Skeletal muscle satellite cell (primary cell): ENCODE measurements around the gene EXOC3L4.

Experiments
- H3K27me3 ChIP-seq: 2 replicates; pipeline ENCODE4 v1.7.0; 2013; ENCODE audit warnings: low read length; ENCODE audit not compliant: control insufficient read depth, insufficient read depth
- H3K36me3 ChIP-seq: 2 replicates; pipeline ENCODE4 v1.7.0; 2013; ENCODE audit warnings: mild to moderate bottlenecking, control low read depth, low read length; ENCODE audit not compliant: insufficient read depth
- H3K4me1 ChIP-seq: 2 replicates; pipeline ENCODE4 v1.7.0; 2013; ENCODE audit warnings: low read length; ENCODE audit not compliant: control insufficient read depth, insufficient read depth
- H3K4me2 ChIP-seq: 2 replicates; pipeline ENCODE4 v1.7.0; 2013; ENCODE audit warnings: mild to moderate bottlenecking, low read length
- H3K4me3 ChIP-seq: 2 replicates; pipeline ENCODE4 v1.7.0; 2013; ENCODE audit warnings: low read length
- H3K9ac ChIP-seq: 2 replicates; pipeline ENCODE4 v1.7.0; 2013; ENCODE audit warnings: mild to moderate bottlenecking, low read depth, low read length, moderate library complexity
- H3K9me3 ChIP-seq: replicated peaks from 2 replicates; pipeline ENCODE4 v1.7.0; 2013; ENCODE audit warnings: mild to moderate bottlenecking, control low read depth, low read length

EXOC3L4 gene

GRCh38 chr14:103127861-103128598, 33.5 kb downstream of the EXOC3L4 start:
- Histone ChIP-seq H3K9ac (no peak overlapping the region), H3K36me3 (no peaks in the 10 kb centered on the region), H3K27me3 (peaks cover 47% of the 10 kb centered on the region), H3K4me1 (peaks cover 41% of the 10 kb centered on the region), H3K4me2 (peak overlapping the region; percentile 18), H3K9me3 (no peaks in the 10 kb centered on the region), H3K4me3 (no peak overlapping the region)

GRCh38 chr14:103128631-103129300, 34.2 kb downstream of the EXOC3L4 start:
- Histone ChIP-seq H3K4me1 (peaks cover 35% of the 10 kb centered on the region), H3K9ac (no peak overlapping the region), H3K9me3 (no peaks in the 10 kb centered on the region), H3K36me3 (no peaks in the 10 kb centered on the region), H3K4me2 (peak overlapping the region; percentile 18), H3K27me3 (peaks cover 45% of the 10 kb centered on the region), H3K4me3 (no peak overlapping the region)

GRCh38 chr14:103129301-103130016, 34.9 kb downstream of the EXOC3L4 start:
- Histone ChIP-seq H3K9me3 (no peaks in the 10 kb centered on the region), H3K36me3 (no peaks in the 10 kb centered on the region), H3K9ac (no peak overlapping the region), H3K4me2 (no peak overlapping the region), H3K27me3 (peaks cover 38% of the 10 kb centered on the region), H3K4me1 (peaks cover 29% of the 10 kb centered on the region), H3K4me3 (no peak overlapping the region)

GRCh38 chr14:103130017-103130764, 35.7 kb downstream of the EXOC3L4 start:
- H3K4me2 ChIP-seq, result peak overlapping the region; percentile 62
- H3K9me3 ChIP-seq, result no peaks in the 10 kb centered on the region
- peak overlapping the region; percentile 27 for H3K9ac ChIP-seq
- no peaks in the 10 kb centered on the region for H3K36me3 ChIP-seq
- H3K4me1 ChIP-seq, result peaks cover 29% of the 10 kb centered on the region
- peaks cover 30% of the 10 kb centered on the region for H3K27me3 ChIP-seq
- no peak overlapping the region for H3K4me3 ChIP-seq

GRCh38 chr14:103130965-103131364, 36.4 kb downstream of the EXOC3L4 start:
- H3K9ac ChIP-seq, result peak overlapping the region; percentile 27
- peaks cover 29% of the 10 kb centered on the region for H3K4me1 ChIP-seq
- no peak overlapping the region for H3K4me3 ChIP-seq
- peak overlapping the region; percentile 62 for H3K4me2 ChIP-seq
- H3K27me3 ChIP-seq, result peaks cover 23% of the 10 kb centered on the region
- no peaks in the 10 kb centered on the region for H3K36me3 ChIP-seq
- no peaks in the 10 kb centered on the region for H3K9me3 ChIP-seq

GRCh38 chr14:103131580-103131979, 37.1 kb downstream of the EXOC3L4 start:
- Histone ChIP-seq H3K4me2 (no peak overlapping the region), H3K9ac (no peak overlapping the region), H3K27me3 (peaks cover 18% of the 10 kb centered on the region), H3K9me3 (no peaks in the 10 kb centered on the region), H3K4me1 (peaks cover 31% of the 10 kb centered on the region), H3K4me3 (no peak overlapping the region), H3K36me3 (no peaks in the 10 kb centered on the region)

DNA sequence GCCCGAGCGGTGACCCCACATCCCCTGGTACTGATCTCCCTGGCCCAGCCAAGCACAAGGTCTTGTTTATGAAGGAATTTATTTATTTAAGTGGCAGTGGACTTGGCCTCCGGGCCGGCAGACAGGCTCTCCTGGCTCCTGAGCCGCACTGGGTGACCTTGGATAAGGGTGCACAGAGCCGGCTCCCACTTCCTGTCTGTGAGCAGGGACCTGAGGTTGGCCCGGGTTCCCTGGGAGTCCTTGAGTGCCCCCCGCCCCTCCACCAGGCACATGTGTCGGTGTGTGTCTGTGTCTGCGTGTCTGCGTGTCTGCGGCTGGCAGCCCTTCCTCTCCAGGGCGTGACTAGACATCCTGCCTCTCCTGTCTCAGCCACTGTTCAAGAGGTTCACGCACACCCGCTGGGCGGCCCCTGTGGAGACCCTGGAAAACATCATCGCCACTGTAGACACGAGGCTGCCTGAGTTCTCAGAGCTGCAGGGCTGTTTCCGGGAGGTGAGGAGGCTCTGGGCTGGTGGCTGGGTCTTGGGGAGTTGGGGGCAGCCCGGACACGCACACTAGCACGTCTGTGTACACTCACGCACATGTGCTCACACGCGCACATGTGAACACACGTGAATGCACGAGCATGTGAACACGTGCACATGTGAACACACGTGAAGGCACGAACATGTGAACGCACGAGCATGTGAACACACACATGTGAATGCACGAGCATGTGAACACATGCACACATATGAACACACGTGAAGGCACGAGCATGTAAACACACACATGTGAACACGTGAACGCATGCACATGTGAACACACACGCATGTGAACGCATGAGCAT, 38.1 kb downstream of the EXOC3L4 start:
- Histone ChIP-seq H3K27me3 (peaks cover 13% of the 10 kb centered on the region), H3K4me3 (no peak overlapping the region), H3K36me3 (no peaks in the 10 kb centered on the region), H3K4me1 (peaks cover 34% of the 10 kb centered on the region), H3K9ac (no peak overlapping the region), H3K9me3 (no peaks in the 10 kb centered on the region), H3K4me2 (no peak overlapping the region)

GRCh38 chr14:103133210-103134140, 39.0 kb downstream of the EXOC3L4 start:
- H3K9me3 ChIP-seq, result no peaks in the 10 kb centered on the region
- no peak overlapping the region for H3K4me2 ChIP-seq
- H3K9ac ChIP-seq, result no peak overlapping the region
- peaks cover 31% of the 10 kb centered on the region for H3K4me1 ChIP-seq
- H3K27me3 ChIP-seq, result peaks cover 13% of the 10 kb centered on the region
- H3K36me3 ChIP-seq, result no peaks in the 10 kb centered on the region
- no peak overlapping the region for H3K4me3 ChIP-seq

DNA sequence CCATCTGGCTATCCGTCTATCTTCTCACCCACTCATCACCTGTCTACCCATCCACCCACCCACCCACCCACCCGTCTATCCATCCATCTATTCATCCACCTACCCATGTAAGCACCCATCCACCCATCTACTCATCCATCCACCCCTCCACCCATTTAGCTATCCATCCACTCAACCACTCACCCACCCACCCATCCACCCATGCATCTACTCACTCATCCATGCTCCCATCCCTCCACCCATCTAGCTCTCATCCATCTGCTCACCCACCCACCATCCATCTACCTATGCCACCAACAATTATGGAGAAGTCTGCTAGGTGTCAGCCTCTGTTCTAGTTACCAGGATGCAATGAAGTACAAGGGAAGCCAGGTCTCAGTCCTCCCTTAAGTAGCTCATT, 39.9 kb downstream of the EXOC3L4 start:
- Histone ChIP-seq H3K4me3 (no peak overlapping the region), H3K9ac (no peak overlapping the region), H3K36me3 (no peaks in the 10 kb centered on the region), H3K27me3 (peaks cover 18% of the 10 kb centered on the region), H3K4me2 (no peak overlapping the region), H3K9me3 (no peaks in the 10 kb centered on the region), H3K4me1 (peaks cover 23% of the 10 kb centered on the region)

GRCh38 chr14:103134919-103135318, 40.4 kb downstream of the EXOC3L4 start:
- Histone ChIP-seq H3K27me3 (peaks cover 23% of the 10 kb centered on the region), H3K9me3 (no peaks in the 10 kb centered on the region), H3K9ac (no peak overlapping the region), H3K4me2 (no peak overlapping the region), H3K4me3 (no peak overlapping the region), H3K4me1 (peaks cover 23% of the 10 kb centered on the region), H3K36me3 (no peaks in the 10 kb centered on the region)
